ENCODE data around the gene CFAP97.
"Not testable (repeated sequence)": the region's sequence is repeated elsewhere in the genome, so short reads cannot be mapped to it uniquely, and the experiment has no call there.

CFAP97 gene

GRCh38 chr4:185221912-185222311, 18.1 kb upstream of the CFAP97 start:
- no peak for DNase-seq

- DNase-seq, result no peak
Measured at GRCh38 chr4:185221491-185221890, 17.7 kb upstream of the CFAP97 start.

GRCh38 chr4:185219551-185220344, 15.9 kb upstream of the CFAP97 start:
- DNase-seq, result no peak

GRCh38 chr4:185218312-185218711, 14.5 kb upstream of the CFAP97 start:
- no peak for DNase-seq

GRCh38 chr4:185217408-185217975, 13.7 kb upstream of the CFAP97 start:
- no peak for DNase-seq

GRCh38 chr4:185215261-185215660, 11.5 kb upstream of the CFAP97 start:
- DNase-seq, result no peak

GRCh38 chr4:185213877-185214276, 10.1 kb upstream of the CFAP97 start:
- DNase-seq, result peak; percentile 88

GRCh38 chr4:185212581-185212980, 8.8 kb upstream of the CFAP97 start:
- no peak for DNase-seq

- DNase-seq, result no peak
Measured at GRCh38 chr4:185211641-185212040, 7.8 kb upstream of the CFAP97 start.

- no peak for DNase-seq
Measured at GRCh38 chr4:185211035-185211434, 7.2 kb upstream of the CFAP97 start.

GRCh38 chr4:185210102-185210981, 6.5 kb upstream of the CFAP97 start:
- DNase-seq, result peak; percentile 42

GRCh38 chr4:185209852-185210101, 6.0 kb upstream of the CFAP97 start:
- DNase-seq, result not testable (repeated sequence)

GRCh38 chr4:185209031-185209851, 5.4 kb upstream of the CFAP97 start, which contains the start of gene SNX25:
Gene SNX25, plus strand, starts transcription at chr4:185209598. Its CDS starts 229 bp downstream, at chr4:185209827.
- peak; percentile 87 for DNase-seq

GRCh38 chr4:185207466-185207865, 3.7 kb upstream of the CFAP97 start:
- DNase-seq, result no peak

GRCh38 chr4:185205697-185206342, 2.0 kb upstream of the CFAP97 start:
- no peak for DNase-seq

GRCh38 chr4:185205073-185205472, 1.3 kb upstream of the CFAP97 start:
- DNase-seq, result not testable (repeated sequence)

- no peak for DNase-seq
Measured at GRCh38 chr4:185204238-185204910, 574 bp upstream of the CFAP97 start.

- DNase-seq, result no peak
Measured at GRCh38 chr4:185202984-185203485, 765 bp downstream of the CFAP97 start.

GRCh38 chr4:185201977-185202962, 1.5 kb downstream of the CFAP97 start:
- DNase-seq, result peak; percentile 85

- not testable (repeated sequence) for DNase-seq
Measured at GRCh38 chr4:185198189-185198588, 5.6 kb downstream of the CFAP97 start.

Data from hematopoietic multipotent progenitor cell treated with erythropoietin and hydrocortisone succinate and interleukin-3 and kit ligand, for 4 days (in vitro differentiated cells).